OCI-M2 (cell line): ENCODE measurements around the gene BCL7C.
"Not testable (repeated sequence)": the region's sequence is repeated elsewhere in the genome, so short reads cannot be mapped to it uniquely, and the experiment has no call there.

Experiments used
- DNase-seq: peaks from one replicate; lab custom pipeline; 2025; ENCODE audit not compliant: unreplicated experiment; lab: John Stamatoyannopoulos, UW

BCL7C gene

GRCh38 chr16:30893744-30894539 lies at the start of gene BCL7C:
TSS of gene BCL7C (minus strand) at chr16:30894077. CDS start at chr16:30893944, 133 bp downstream.
- no peak for DNase-seq

- no peak for DNase-seq
Measured at GRCh38 chr16:30942426-30942806, 48.5 kb upstream of the BCL7C start.

- DNase-seq: no peak
Measured at GRCh38 chr16:30941600-30942425, 47.9 kb upstream of the BCL7C start.

- not testable (repeated sequence) for DNase-seq
Measured at GRCh38 chr16:30939571-30939970, 45.7 kb upstream of the BCL7C start.

- DNase-seq: no peak
Measured at GRCh38 chr16:30937692-30938091, 43.8 kb upstream of the BCL7C start.

- no peak for DNase-seq
Measured at GRCh38 chr16:30934827-30935557, 41.1 kb upstream of the BCL7C start.

- DNase-seq: no peak
Measured at GRCh38 chr16:30931068-30931650, 37.3 kb upstream of the BCL7C start.

GRCh38 chr16:30930160-30930571 lies 36.3 kb upstream of the BCL7C start:
- no peak for DNase-seq

- no peak for DNase-seq
Measured at GRCh38 chr16:30929167-30929566, 35.3 kb upstream of the BCL7C start.

- DNase-seq: no peak
Measured at GRCh38 chr16:30928390-30928789, 34.5 kb upstream of the BCL7C start.

- DNase-seq: no peak
Measured at GRCh38 chr16:30927789-30928378, 34.0 kb upstream of the BCL7C start.

- DNase-seq: no peak
Measured at GRCh38 chr16:30926937-30927788, 33.3 kb upstream of the BCL7C start.

GRCh38 chr16:30925995-30926811 lies 32.3 kb upstream of the BCL7C start:
- no peak for DNase-seq

- no peak for DNase-seq
Measured at GRCh38 chr16:30925632-30925987, 31.7 kb upstream of the BCL7C start.

GRCh38 chr16:30924913-30925631 lies 31.2 kb upstream of the BCL7C start:
- no peak for DNase-seq

- no peak for DNase-seq
Measured at GRCh38 chr16:30924076-30924912, 30.4 kb upstream of the BCL7C start.

GRCh38 chr16:30923554-30924075 lies 29.7 kb upstream of the BCL7C start, which contains the start of gene FBXL19:
TSS of gene FBXL19 (plus strand) at chr16:30923572. CDS start at chr16:30925755, 2,183 bp downstream.
- DNase-seq: no peak
